ENCODE results near the gene PHACTR1.

DNA sequence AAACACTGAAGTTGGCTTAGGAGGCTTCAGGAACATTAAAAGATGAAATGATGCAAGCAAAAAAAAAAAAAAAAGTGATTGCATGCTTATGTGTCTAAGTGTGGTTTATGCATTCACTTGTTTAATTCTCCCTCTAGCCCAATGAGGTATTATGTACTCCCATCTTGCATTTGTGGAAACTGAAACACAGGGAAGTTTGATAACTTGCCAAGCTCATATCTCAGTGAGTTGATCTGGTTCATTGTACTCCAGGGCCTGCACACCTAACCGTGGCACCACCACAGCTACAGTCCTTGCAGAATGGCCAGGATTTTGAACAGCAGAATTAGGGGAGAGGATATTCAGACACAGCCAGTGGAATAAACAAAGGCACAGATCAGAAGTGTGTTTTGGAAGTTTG is 360.6 kb downstream of the PHACTR1 start:
- TF ChIP-seq FOXA1 (IDR thresholded peaks at IDR 0.05) (no peak), FOXK2 (IDR thresholded peaks at IDR 0.05) (no peak), FOXM1 (IDR thresholded peaks at IDR 0.05; ENCODE audit: borderline replicate concordance) (no peak), SP1 (IDR thresholded peaks at IDR 0.05) (no peak), ZNF384 (IDR thresholded peaks at IDR 0.05) (no peak), SUZ12 (IDR thresholded peaks at IDR 0.05) (no peak)
